ENCODE measurements around the gene FTSJ1.

DNA sequence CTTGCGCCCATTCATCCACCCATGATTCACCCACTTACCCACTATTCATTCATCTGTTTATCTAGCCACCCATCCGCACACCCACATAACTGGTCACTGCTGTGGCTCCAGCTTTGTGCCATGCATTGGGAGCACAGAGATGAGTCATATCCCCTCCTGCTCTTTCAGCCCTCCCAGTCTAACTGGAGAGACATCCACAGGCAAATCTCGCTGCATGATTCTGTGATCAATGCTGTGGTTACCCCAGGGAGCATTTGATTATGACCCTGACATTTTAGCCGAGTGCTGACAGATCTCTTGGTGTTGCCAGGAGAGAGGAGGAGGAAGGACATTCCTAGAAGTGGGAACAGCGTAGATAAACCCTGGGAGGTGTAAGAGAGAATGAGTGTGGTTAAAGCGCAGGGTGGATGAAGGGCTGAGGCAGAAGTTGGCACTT, 22.4 kb downstream of the FTSJ1 start:
- TF ChIP-seq, protein P1, sequence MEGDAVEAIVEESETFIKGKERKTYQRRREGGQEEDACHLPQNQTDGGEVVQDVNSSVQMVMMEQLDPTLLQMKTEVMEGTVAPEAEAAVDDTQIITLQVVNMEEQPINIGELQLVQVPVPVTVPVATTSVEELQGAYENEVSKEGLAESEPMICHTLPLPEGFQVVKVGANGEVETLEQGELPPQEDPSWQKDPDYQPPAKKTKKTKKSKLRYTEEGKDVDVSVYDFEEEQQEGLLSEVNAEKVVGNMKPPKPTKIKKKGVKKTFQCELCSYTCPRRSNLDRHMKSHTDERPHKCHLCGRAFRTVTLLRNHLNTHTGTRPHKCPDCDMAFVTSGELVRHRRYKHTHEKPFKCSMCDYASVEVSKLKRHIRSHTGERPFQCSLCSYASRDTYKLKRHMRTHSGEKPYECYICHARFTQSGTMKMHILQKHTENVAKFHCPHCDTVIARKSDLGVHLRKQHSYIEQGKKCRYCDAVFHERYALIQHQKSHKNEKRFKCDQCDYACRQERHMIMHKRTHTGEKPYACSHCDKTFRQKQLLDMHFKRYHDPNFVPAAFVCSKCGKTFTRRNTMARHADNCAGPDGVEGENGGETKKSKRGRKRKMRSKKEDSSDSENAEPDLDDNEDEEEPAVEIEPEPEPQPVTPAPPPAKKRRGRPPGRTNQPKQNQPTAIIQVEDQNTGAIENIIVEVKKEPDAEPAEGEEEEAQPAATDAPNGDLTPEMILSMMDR (IDR thresholded peaks at IDR 0.05; ENCODE audit: low read depth, low read length, missing input control), result no peak
- TF ChIP-seq SP1 (IDR thresholded peaks at IDR 0.05), result no peak
- no peak for TF ChIP-seq GABPA (IDR thresholded peaks at IDR 0.05 in 1 of 2, conservative IDR thresholded peaks at IDR 0.05 in 1 of 2)
- TF ChIP-seq ZBTB33 (IDR thresholded peaks at IDR 0.05), result no peak
- no peak for TF ChIP-seq RXRA (IDR thresholded peaks at IDR 0.05)
- TF ChIP-seq, protein P2, sequence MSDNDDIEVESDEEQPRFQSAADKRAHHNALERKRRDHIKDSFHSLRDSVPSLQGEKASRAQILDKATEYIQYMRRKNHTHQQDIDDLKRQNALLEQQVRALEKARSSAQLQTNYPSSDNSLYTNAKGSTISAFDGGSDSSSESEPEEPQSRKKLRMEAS (IDR thresholded peaks at IDR 0.05), result no peak
- TF ChIP-seq JUND (IDR thresholded peaks at IDR 0.05), result no peak
- TF ChIP-seq YY1 (IDR thresholded peaks at IDR 0.05), result no peak
- TF ChIP-seq, protein P3, sequence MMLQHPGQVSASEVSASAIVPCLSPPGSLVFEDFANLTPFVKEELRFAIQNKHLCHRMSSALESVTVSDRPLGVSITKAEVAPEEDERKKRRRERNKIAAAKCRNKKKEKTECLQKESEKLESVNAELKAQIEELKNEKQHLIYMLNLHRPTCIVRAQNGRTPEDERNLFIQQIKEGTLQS (IDR thresholded peaks at IDR 0.05), result no peak
- TF ChIP-seq, protein P4, sequence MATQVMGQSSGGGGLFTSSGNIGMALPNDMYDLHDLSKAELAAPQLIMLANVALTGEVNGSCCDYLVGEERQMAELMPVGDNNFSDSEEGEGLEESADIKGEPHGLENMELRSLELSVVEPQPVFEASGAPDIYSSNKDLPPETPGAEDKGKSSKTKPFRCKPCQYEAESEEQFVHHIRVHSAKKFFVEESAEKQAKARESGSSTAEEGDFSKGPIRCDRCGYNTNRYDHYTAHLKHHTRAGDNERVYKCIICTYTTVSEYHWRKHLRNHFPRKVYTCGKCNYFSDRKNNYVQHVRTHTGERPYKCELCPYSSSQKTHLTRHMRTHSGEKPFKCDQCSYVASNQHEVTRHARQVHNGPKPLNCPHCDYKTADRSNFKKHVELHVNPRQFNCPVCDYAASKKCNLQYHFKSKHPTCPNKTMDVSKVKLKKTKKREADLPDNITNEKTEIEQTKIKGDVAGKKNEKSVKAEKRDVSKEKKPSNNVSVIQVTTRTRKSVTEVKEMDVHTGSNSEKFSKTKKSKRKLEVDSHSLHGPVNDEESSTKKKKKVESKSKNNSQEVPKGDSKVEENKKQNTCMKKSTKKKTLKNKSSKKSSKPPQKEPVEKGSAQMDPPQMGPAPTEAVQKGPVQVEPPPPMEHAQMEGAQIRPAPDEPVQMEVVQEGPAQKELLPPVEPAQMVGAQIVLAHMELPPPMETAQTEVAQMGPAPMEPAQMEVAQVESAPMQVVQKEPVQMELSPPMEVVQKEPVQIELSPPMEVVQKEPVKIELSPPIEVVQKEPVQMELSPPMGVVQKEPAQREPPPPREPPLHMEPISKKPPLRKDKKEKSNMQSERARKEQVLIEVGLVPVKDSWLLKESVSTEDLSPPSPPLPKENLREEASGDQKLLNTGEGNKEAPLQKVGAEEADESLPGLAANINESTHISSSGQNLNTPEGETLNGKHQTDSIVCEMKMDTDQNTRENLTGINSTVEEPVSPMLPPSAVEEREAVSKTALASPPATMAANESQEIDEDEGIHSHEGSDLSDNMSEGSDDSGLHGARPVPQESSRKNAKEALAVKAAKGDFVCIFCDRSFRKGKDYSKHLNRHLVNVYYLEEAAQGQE (IDR thresholded peaks at IDR 0.05), result no peak
- TF ChIP-seq TAF1 (conservative IDR thresholded peaks at IDR 0.05), result no peak
- no peak for TF ChIP-seq EGR1 (IDR thresholded peaks at IDR 0.05; ENCODE audit: low read depth in 2 of 2)
- TF ChIP-seq NR2F2 (IDR thresholded peaks at IDR 0.05), result no peak

All from liver (tissue), 3 donors.